WTC11 (cell line): Measurements from ENCODE around the gene CCDC8. TPM values are rescaled to one million over a fixed set of nuclear protein-coding genes. Genes with fewer than 3 reads are reported as not detected.

Experiments used
- ATAC-seq: fragments of 200-7000 bp; cut with Tn5 transposase; 2 replicates; pipeline ENCODE4 v1.10.0; 2021; ENCODE audit warnings: mild to moderate bottlenecking, moderate library complexity
- CTCF ChIA-PET: fragments of 300-600 bp; sonication (Branson Sonifier 250); formaldehyde crosslinking; loops from one replicate; lab custom pipeline; 2021; ENCODE audit warnings: antibody characterized with exemption; lab: Charles Lee
- POLR2A ChIA-PET: fragments of 350-600 bp; sonication (Branson Sonifier 250); formaldehyde crosslinking; loops from one replicate; lab custom pipeline; 2021; ENCODE audit warnings: antibody characterized with exemption; lab: Charles Lee
- DNase-seq: peaks from one replicate; pipeline ENCODE4 v3.0.0; 2021; ENCODE audit warnings: low spot score
- H3K27ac Mint-ChIP-seq: 2 replicates; pipeline ENCODE4 v1.8.0; 2021; ENCODE audit warnings: mixed read lengths
- H3K27me3 Mint-ChIP-seq: 2 replicates; pipeline ENCODE4 v1.8.0; 2021; ENCODE audit warnings: low read depth, mild to moderate bottlenecking, moderate library complexity, mixed read lengths
- H3K36me3 Mint-ChIP-seq: 2 replicates; pipeline ENCODE4 v1.8.0; 2021; ENCODE audit warnings: mixed read lengths
- H3K4me1 Mint-ChIP-seq: 2 replicates; pipeline ENCODE4 v1.8.0; 2022; ENCODE audit warnings: mixed read lengths
- H3K4me3 Mint-ChIP-seq: 2 replicates; pipeline ENCODE4 v1.8.0; 2021; ENCODE audit warnings: mild to moderate bottlenecking, moderate library complexity, mixed read lengths
- H3K9me3 Mint-ChIP-seq: 2 replicates; pipeline ENCODE4 v1.8.0; 2021; ENCODE audit warnings: mixed read lengths
- ATF1 ChIP-seq: sonication (generic); formaldehyde crosslinking; IDR thresholded peaks from 2 replicates; pipeline ENCODE4 v1.8.1; 2023; ENCODE audit warnings: mild to moderate bottlenecking, moderate library complexity, missing genetic modification reagents
- EMX1 ChIP-seq: fragments of 250-450 bp; sonication (Bioruptor Pico); IDR thresholded peaks from 2 replicates; pipeline ENCODE4 v1.8.0; 2021; ENCODE audit warnings: mild to moderate bottlenecking
- JAZF1 ChIP-seq: fragments of 250-450 bp; sonication (Bioruptor Pico); IDR thresholded peaks from 2 replicates; pipeline ENCODE4 v1.9.0; 2021; ENCODE audit warnings: moderate library complexity, mild to moderate bottlenecking, inconsistent platforms
- KAT7 ChIP-seq: sonication (generic); formaldehyde crosslinking; IDR thresholded peaks from 2 replicates; pipeline ENCODE4 v1.8.1; 2023; ENCODE audit warnings: missing genetic modification reagents, mild to moderate bottlenecking, borderline replicate concordance
- MXD4 ChIP-seq: fragments of 250-450 bp; sonication (Bioruptor Pico); IDR thresholded peaks from 2 replicates; pipeline ENCODE4 v1.8.0; 2021; ENCODE audit warnings: mild to moderate bottlenecking, moderate library complexity, borderline replicate concordance
- NFE2L1 ChIP-seq: sonication (generic); formaldehyde crosslinking; IDR thresholded peaks from 2 replicates; pipeline ENCODE4 v1.8.1; 2023; ENCODE audit warnings: missing genetic modification reagents
- NR1H2 ChIP-seq: sonication (generic); formaldehyde crosslinking; IDR thresholded peaks from 2 replicates; pipeline ENCODE4 v1.9.0; 2021; ENCODE audit warnings: mild to moderate bottlenecking, moderate library complexity, missing genetic modification reagents
- SMAD4 ChIP-seq: sonication (generic); formaldehyde crosslinking; IDR thresholded peaks from 2 replicates; pipeline ENCODE4 v1.8.0; 2022; ENCODE audit warnings: mild to moderate bottlenecking, missing genetic modification reagents
- SP1 ChIP-seq: sonication (generic); formaldehyde crosslinking; conservative IDR thresholded peaks from 2 replicates; pipeline ENCODE4 v1.8.1; 2022; ENCODE audit warnings: missing genetic modification reagents
- TP53 ChIP-seq: sonication (generic); formaldehyde crosslinking; IDR thresholded peaks from 2 replicates; pipeline ENCODE4 v1.8.1; 2023; ENCODE audit warnings: mild to moderate bottlenecking, missing genetic modification reagents
- ZNF317 ChIP-seq: sonication (generic); formaldehyde crosslinking; IDR thresholded peaks from 2 replicates; pipeline ENCODE4 v1.8.1; 2023; ENCODE audit warnings: low read depth, mild to moderate bottlenecking, moderate library complexity, missing genetic modification reagents, borderline replicate concordance
- ZNF396 ChIP-seq: fragments of 250-450 bp; sonication (Bioruptor Pico); IDR thresholded peaks from 2 replicates; pipeline ENCODE4 v1.8.0; 2021; ENCODE audit warnings: mild to moderate bottlenecking, moderate library complexity, borderline replicate concordance
- ZNF423 ChIP-seq: fragments of 250-450 bp; sonication (Bioruptor Pico); IDR thresholded peaks from 2 replicates; pipeline ENCODE4 v2.1.2; 2022; ENCODE audit warnings: mild to moderate bottlenecking, moderate library complexity
- total RNA-seq: library from RNA; stranded (reverse); gene quantifications from 3 replicates; pipeline ENCODE4 v1.2.3, GENCODE V29; 2021
- TF ChIP-seq, protein P1 (sequence below): fragments of 250-450 bp; sonication (Bioruptor Pico); IDR thresholded peaks from 2 replicates; pipeline ENCODE4 v1.9.0; 2021; ENCODE audit warnings: mild to moderate bottlenecking, borderline replicate concordance
- TF ChIP-seq, protein P2 (sequence below): sonication (generic); formaldehyde crosslinking; IDR thresholded peaks from 2 replicates; pipeline ENCODE4 v1.8.0; 2022; ENCODE audit warnings: mild to moderate bottlenecking, missing genetic modification reagents
- TF ChIP-seq, protein P3 (sequence below): sonication (generic); formaldehyde crosslinking; IDR thresholded peaks from 2 replicates; pipeline ENCODE4 v1.8.1; 2022; ENCODE audit warnings: mild to moderate bottlenecking, missing genetic modification reagents, moderate library complexity, borderline replicate concordance
- TF ChIP-seq, protein P4 (sequence below): sonication (generic); formaldehyde crosslinking; IDR thresholded peaks from 2 replicates; pipeline ENCODE4 v1.8.0; 2023; ENCODE audit warnings: missing genetic modification reagents, mild to moderate bottlenecking, borderline replicate concordance
- TF ChIP-seq, protein P5 (sequence below): sonication (generic); formaldehyde crosslinking; IDR thresholded peaks from 2 replicates; pipeline ENCODE4 v1.8.1; 2022; ENCODE audit warnings: low read depth, mild to moderate bottlenecking, moderate library complexity, missing genetic modification reagents, borderline replicate concordance
- TF ChIP-seq, protein P6 (sequence below): fragments of 250-450 bp; sonication (Bioruptor Pico); IDR thresholded peaks from 2 replicates; pipeline ENCODE4 v1.8.0; 2021; ENCODE audit warnings: mild to moderate bottlenecking
- TF ChIP-seq, protein P7 (sequence below): fragments of 250-450 bp; sonication (Bioruptor Pico); conservative IDR thresholded peaks from 2 replicates; pipeline ENCODE4 v1.9.0; 2021; ENCODE audit warnings: mild to moderate bottlenecking

The CCDC8 gene
- total RNA-seq, 1 experiment from 2014 or later = 25.7 TPM

GRCh38 chr19:46369817-46370216, 43.5 kb downstream of the CCDC8 start:
- Mint-ChIP-seq H3K36me3 (peaks cover 10% of the 10 kb centered on the region; the same call in 1 of the 2 replicates), H3K27ac (no peak overlapping the region), H3K4me1 (peaks cover 47% of the 10 kb centered on the region), H3K27me3 (no peaks in the 10 kb centered on the region)
- CTCF ChIA-PET = interaction anchor here (0.6 to 1.6 kb wide), 4 partner anchors 23 to 292 kb away, joined by 3 to 5 read pairs (median 4); partner anchors contain the start of gene PPP5C
- ATAC-seq = no peak
- DNase-seq = no peak
- POLR2A ChIA-PET = no interaction called here
- TF ChIP-seq TP53 (CRISPR knock-in tag) = no peak
- TF ChIP-seq, protein P1, sequence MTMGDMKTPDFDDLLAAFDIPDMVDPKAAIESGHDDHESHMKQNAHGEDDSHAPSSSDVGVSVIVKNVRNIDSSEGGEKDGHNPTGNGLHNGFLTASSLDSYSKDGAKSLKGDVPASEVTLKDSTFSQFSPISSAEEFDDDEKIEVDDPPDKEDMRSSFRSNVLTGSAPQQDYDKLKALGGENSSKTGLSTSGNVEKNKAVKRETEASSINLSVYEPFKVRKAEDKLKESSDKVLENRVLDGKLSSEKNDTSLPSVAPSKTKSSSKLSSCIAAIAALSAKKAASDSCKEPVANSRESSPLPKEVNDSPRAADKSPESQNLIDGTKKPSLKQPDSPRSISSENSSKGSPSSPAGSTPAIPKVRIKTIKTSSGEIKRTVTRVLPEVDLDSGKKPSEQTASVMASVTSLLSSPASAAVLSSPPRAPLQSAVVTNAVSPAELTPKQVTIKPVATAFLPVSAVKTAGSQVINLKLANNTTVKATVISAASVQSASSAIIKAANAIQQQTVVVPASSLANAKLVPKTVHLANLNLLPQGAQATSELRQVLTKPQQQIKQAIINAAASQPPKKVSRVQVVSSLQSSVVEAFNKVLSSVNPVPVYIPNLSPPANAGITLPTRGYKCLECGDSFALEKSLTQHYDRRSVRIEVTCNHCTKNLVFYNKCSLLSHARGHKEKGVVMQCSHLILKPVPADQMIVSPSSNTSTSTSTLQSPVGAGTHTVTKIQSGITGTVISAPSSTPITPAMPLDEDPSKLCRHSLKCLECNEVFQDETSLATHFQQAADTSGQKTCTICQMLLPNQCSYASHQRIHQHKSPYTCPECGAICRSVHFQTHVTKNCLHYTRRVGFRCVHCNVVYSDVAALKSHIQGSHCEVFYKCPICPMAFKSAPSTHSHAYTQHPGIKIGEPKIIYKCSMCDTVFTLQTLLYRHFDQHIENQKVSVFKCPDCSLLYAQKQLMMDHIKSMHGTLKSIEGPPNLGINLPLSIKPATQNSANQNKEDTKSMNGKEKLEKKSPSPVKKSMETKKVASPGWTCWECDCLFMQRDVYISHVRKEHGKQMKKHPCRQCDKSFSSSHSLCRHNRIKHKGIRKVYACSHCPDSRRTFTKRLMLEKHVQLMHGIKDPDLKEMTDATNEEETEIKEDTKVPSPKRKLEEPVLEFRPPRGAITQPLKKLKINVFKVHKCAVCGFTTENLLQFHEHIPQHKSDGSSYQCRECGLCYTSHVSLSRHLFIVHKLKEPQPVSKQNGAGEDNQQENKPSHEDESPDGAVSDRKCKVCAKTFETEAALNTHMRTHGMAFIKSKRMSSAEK = no peak
- TF ChIP-seq, all 79 proteins: peak for 0
- H3K4me3 Mint-ChIP-seq = no peak overlapping the region
- no peaks in the 10 kb centered on the region for H3K9me3 Mint-ChIP-seq

- CTCF ChIA-PET = interaction anchor here (0.9 to 1.1 kb wide), 2 partner anchors 10 to 170 kb away, joined by 3 read pairs; no protein-coding TSS in a partner anchor
- Mint-ChIP-seq H3K36me3 (peaks cover 15% of the 10 kb centered on the region), H3K27ac (no peak overlapping the region), H3K4me1 (peaks cover 32% of the 10 kb centered on the region), H3K4me3 (no peak overlapping the region), H3K9me3 (no peaks in the 10 kb centered on the region), H3K27me3 (no peaks in the 10 kb centered on the region)
- DNase-seq (no peak), ATAC-seq (no peak)
- POLR2A ChIA-PET = no interaction called here
- TF ChIP-seq SMAD4 (CRISPR knock-in tag) = no peak
- no peak for TF ChIP-seq EMX1
- no peak for TF ChIP-seq SP1 (CRISPR knock-in tag)
- no peak for TF ChIP-seq KAT7
- TF ChIP-seq, protein P2, sequence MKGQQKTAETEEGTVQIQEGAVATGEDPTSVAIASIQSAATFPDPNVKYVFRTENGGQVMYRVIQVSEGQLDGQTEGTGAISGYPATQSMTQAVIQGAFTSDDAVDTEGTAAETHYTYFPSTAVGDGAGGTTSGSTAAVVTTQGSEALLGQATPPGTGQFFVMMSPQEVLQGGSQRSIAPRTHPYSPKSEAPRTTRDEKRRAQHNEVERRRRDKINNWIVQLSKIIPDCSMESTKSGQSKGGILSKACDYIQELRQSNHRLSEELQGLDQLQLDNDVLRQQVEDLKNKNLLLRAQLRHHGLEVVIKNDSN (CRISPR knock-in tag) = no peak
- no peak for TF ChIP-seq ZNF423 (CRISPR knock-in tag)
- TF ChIP-seq, protein P3, sequence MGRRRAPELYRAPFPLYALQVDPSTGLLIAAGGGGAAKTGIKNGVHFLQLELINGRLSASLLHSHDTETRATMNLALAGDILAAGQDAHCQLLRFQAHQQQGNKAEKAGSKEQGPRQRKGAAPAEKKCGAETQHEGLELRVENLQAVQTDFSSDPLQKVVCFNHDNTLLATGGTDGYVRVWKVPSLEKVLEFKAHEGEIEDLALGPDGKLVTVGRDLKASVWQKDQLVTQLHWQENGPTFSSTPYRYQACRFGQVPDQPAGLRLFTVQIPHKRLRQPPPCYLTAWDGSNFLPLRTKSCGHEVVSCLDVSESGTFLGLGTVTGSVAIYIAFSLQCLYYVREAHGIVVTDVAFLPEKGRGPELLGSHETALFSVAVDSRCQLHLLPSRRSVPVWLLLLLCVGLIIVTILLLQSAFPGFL (CRISPR knock-in tag) = no peak
- no peak for TF ChIP-seq NFE2L1
- no peak for TF ChIP-seq ATF1
- TF ChIP-seq, protein P4, sequence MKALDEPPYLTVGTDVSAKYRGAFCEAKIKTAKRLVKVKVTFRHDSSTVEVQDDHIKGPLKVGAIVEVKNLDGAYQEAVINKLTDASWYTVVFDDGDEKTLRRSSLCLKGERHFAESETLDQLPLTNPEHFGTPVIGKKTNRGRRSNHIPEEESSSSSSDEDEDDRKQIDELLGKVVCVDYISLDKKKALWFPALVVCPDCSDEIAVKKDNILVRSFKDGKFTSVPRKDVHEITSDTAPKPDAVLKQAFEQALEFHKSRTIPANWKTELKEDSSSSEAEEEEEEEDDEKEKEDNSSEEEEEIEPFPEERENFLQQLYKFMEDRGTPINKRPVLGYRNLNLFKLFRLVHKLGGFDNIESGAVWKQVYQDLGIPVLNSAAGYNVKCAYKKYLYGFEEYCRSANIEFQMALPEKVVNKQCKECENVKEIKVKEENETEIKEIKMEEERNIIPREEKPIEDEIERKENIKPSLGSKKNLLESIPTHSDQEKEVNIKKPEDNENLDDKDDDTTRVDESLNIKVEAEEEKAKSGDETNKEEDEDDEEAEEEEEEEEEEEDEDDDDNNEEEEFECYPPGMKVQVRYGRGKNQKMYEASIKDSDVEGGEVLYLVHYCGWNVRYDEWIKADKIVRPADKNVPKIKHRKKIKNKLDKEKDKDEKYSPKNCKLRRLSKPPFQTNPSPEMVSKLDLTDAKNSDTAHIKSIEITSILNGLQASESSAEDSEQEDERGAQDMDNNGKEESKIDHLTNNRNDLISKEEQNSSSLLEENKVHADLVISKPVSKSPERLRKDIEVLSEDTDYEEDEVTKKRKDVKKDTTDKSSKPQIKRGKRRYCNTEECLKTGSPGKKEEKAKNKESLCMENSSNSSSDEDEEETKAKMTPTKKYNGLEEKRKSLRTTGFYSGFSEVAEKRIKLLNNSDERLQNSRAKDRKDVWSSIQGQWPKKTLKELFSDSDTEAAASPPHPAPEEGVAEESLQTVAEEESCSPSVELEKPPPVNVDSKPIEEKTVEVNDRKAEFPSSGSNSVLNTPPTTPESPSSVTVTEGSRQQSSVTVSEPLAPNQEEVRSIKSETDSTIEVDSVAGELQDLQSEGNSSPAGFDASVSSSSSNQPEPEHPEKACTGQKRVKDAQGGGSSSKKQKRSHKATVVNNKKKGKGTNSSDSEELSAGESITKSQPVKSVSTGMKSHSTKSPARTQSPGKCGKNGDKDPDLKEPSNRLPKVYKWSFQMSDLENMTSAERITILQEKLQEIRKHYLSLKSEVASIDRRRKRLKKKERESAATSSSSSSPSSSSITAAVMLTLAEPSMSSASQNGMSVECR (CRISPR knock-in tag) = no peak
- TF ChIP-seq NR1H2 (CRISPR knock-in tag) = no peak
- TF ChIP-seq, protein P5, sequence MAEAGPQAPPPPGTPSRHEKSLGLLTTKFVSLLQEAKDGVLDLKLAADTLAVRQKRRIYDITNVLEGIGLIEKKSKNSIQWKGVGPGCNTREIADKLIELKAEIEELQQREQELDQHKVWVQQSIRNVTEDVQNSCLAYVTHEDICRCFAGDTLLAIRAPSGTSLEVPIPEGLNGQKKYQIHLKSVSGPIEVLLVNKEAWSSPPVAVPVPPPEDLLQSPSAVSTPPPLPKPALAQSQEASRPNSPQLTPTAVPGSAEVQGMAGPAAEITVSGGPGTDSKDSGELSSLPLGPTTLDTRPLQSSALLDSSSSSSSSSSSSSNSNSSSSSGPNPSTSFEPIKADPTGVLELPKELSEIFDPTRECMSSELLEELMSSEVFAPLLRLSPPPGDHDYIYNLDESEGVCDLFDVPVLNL (CRISPR knock-in tag) = no peak
- TF ChIP-seq ZNF396 (CRISPR knock-in tag) = no peak
- TF ChIP-seq, protein P6, sequence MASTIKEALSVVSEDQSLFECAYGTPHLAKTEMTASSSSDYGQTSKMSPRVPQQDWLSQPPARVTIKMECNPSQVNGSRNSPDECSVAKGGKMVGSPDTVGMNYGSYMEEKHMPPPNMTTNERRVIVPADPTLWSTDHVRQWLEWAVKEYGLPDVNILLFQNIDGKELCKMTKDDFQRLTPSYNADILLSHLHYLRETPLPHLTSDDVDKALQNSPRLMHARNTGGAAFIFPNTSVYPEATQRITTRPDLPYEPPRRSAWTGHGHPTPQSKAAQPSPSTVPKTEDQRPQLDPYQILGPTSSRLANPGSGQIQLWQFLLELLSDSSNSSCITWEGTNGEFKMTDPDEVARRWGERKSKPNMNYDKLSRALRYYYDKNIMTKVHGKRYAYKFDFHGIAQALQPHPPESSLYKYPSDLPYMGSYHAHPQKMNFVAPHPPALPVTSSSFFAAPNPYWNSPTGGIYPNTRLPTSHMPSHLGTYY (CRISPR knock-in tag) = no peak
- no peak for TF ChIP-seq JAZF1
- TF ChIP-seq, protein P7, sequence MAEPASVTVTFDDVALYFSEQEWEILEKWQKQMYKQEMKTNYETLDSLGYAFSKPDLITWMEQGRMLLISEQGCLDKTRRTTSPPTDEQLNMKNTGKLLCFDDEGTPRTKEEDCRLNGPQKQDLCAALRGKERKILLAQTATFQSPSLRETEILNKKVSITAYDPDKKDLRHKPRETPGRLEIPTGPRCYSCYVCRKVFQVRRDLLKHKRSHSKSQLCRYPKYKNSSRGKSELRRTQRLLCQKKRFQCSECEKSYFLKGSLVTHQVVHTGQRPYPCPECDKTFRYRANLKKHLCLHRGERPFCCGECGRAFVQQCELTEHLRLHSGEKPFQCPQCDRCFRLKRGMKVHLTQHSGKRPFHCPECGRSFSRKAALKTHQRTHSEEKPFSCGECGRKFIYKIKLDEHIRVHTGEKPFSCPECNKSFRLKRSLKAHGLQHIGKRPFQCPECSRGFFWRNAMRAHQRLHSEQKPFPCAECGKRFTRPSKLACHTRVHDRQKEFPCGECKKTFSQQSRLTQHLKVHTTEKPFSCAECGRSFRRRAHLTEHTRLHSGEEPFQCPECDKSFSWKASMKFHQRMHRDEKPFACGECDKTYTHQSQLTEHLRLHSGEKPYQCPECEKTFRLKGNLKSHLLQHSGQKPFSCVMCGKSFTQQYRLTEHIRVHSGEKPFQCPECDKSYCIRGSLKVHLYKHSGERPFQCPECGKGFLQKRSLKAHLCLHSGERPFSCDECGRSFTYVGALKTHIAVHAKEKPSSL (CRISPR knock-in tag) = no peak
- TF ChIP-seq ZNF317 (CRISPR knock-in tag) = no peak
- TF ChIP-seq MXD4 (CRISPR knock-in tag) = no peak
Measured at GRCh38 chr19:46368116-46368515, 45.2 kb downstream of the CCDC8 start.
